ENCODE results near the gene ACAA1. TPM values are rescaled to one million over a fixed set of nuclear protein-coding genes. Genes with fewer than 3 reads are reported as not detected.

ACAA1 gene, protein sequence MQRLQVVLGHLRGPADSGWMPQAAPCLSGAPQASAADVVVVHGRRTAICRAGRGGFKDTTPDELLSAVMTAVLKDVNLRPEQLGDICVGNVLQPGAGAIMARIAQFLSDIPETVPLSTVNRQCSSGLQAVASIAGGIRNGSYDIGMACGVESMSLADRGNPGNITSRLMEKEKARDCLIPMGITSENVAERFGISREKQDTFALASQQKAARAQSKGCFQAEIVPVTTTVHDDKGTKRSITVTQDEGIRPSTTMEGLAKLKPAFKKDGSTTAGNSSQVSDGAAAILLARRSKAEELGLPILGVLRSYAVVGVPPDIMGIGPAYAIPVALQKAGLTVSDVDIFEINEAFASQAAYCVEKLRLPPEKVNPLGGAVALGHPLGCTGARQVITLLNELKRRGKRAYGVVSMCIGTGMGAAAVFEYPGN
- total RNA-seq (2014; rRNA removed; shearing (Covaris generic); ENCODE audit: low replicate concordance) = 23.4 and 34.4 TPM in 2 replicates

DNA sequence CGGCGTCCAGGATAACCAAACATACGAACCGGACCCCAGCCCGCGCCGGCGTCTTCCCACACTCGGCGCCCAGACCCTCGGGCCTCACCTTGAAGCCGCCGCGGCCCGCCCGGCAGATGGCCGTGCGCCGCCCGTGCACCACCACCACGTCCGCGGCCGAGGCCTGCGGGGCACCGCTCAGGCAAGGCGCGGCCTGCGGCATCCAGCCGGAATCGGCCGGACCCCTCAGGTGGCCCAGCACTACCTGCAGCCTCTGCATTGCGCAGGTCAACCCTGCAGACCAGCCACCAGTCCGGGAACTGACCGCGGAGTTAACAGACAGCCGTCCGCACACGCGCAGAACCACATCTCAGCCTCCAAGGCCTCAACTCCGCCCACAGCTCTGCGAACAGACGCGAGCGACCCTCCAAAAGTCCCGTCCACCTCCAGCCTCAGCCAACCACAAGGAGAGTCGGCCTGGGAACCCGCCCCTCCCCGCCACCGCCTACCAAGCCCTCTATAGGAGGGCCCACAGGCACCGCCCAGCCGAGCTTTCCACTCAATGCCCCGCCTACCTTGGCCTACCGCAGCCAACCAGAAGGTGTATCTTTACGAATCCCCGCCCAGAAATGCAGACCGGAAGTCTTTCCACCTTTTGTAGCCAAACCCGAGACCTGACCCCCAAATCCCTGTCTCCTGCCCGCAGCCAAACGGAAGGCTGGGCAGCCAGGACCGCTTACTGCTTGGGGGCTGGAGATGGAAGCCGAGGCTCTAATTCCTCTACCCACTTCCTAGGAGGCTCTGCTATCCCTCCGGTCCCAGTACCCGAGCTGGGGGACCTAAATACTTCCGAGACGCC, at the start of gene ACAA1:
ACAA1 (minus strand) TSS at position 351 of the 838 bp plus-strand sequence; CDS start at position 259, 92 bp downstream.
- Histone ChIP-seq H3K27ac (ENCODE audit: low read length) (peak within 1 kb of the TSS; percentile 35), H4K20me1 (ENCODE audit: insufficient read depth, low read depth, low read length) (peaks cover 10% of the 10 kb centered on the region; the same call in 1 of the 2 replicates), H3K9me3 (ENCODE audit: low read length) (no peaks in the 10 kb centered on the region), H3K4me1 (ENCODE audit: low read length) (peaks cover 35% of the 10 kb centered on the region), H3K9me2 (replicated peaks; ENCODE audit: insufficient read depth, low read length) (no peaks in the 10 kb centered on the region), H3K27me3 (ENCODE audit: low read length) (no peaks in the 10 kb centered on the region), H3K4me3 (ENCODE audit: low read length) (peak within 1 kb of the TSS; percentile 88), H3K9ac (ENCODE audit: low read length) (peak within 1 kb of the TSS; percentile 94), H3K36me3 (ENCODE audit: insufficient read depth, low read length) (peaks cover 30% of the 10 kb centered on the region), H3K4me2 (ENCODE audit: low read depth, low read length, poor library complexity, severe bottlenecking) (peak within 1 kb of the TSS; percentile 92), H2AFZ (ENCODE audit: low read length) (peak within 1 kb of the TSS; percentile 64; the same call in 1 of the 2 replicates), H3K79me2 (ENCODE audit: low read length) (peaks cover 42% of the 10 kb centered on the region)
- DNase-seq = peak; percentile 100

DNA sequence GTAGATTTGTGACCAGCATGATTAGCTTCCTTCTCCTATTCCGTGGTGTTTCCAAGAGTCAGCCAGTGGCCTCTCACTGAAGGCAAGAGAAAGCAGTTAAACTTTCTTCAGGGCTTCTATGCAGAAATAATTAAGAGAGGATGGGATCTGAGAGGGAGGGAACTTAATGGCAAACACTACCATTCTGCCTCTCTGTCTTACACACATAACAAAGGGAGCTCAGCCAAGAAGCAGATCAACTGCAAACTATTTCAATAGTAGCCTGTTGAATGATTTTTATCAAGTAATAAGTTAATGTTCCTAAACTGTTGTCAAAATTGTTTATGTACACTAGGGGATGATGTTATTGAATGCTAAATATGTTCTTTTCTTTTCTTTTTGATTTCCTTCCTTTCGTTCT, 40.3 kb upstream of the ACAA1 start:
- no peak overlapping the region for H3K27ac ChIP-seq (ENCODE audit: low read length)
- no peaks in the 10 kb centered on the region for H3K36me3 ChIP-seq (ENCODE audit: insufficient read depth, low read length)
- DNase-seq = no peak
- no peak overlapping the region for H3K4me2 ChIP-seq (ENCODE audit: low read depth, low read length, poor library complexity, severe bottlenecking)
- H4K20me1 ChIP-seq (ENCODE audit: insufficient read depth, low read depth, low read length) = peaks cover 7% of the 10 kb centered on the region
- no peak overlapping the region for H2AFZ ChIP-seq (ENCODE audit: low read length)
- no peak overlapping the region for H3K9ac ChIP-seq (ENCODE audit: low read length)
- no peaks in the 10 kb centered on the region for H3K9me3 ChIP-seq (ENCODE audit: low read length)
- H3K9me2 ChIP-seq (replicated peaks; ENCODE audit: insufficient read depth, low read length) = no peaks in the 10 kb centered on the region
- H3K4me1 ChIP-seq (ENCODE audit: low read length) = peaks cover 17% of the 10 kb centered on the region
- H3K27me3 ChIP-seq (ENCODE audit: low read length) = no peaks in the 10 kb centered on the region
- H3K4me3 ChIP-seq (ENCODE audit: low read length) = no peak overlapping the region
- H3K79me2 ChIP-seq (ENCODE audit: low read length) = peaks cover 98% of the 10 kb centered on the region

DNA sequence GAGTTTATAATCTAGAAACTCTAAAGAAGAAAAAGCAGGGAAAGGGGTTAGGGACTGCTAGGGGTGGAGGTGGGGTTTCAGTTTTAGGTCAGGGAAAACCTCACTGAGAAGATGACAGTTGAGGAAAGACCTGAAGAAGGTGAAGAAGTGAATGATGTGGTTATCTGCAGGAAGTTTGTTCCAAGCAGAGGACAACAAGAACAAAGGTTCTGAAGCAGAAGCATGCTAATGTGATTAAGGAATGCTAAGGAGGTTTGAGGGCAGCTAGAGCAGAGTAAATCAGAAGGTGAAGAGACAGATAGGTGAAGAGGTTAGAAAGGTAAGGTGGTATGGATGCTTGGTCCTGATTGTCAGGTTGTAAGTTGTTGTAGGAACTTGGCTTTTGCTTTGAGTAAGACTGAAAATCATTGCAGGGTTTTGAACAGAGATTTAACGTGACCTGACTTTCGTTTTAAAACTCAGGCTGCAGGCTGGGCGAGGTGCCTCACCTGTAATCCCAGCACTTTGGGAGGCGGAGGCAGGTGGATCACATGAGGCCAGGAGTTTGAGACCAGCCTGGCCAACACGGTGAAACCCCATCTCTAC, 37.0 kb upstream of the ACAA1 start:
- Histone ChIP-seq H3K4me3 (ENCODE audit: low read length) (no peak overlapping the region), H3K4me1 (ENCODE audit: low read length) (peaks cover 37% of the 10 kb centered on the region), H2AFZ (ENCODE audit: low read length) (no peak overlapping the region), H3K27me3 (ENCODE audit: low read length) (no peaks in the 10 kb centered on the region), H3K9me2 (replicated peaks; ENCODE audit: insufficient read depth, low read length) (no peaks in the 10 kb centered on the region), H3K36me3 (ENCODE audit: insufficient read depth, low read length) (no peaks in the 10 kb centered on the region), H3K27ac (ENCODE audit: low read length) (no peak overlapping the region; the same call in 1 of the 2 replicates), H3K79me2 (ENCODE audit: low read length) (peaks cover 98% of the 10 kb centered on the region), H4K20me1 (ENCODE audit: insufficient read depth, low read depth, low read length) (peaks cover 20% of the 10 kb centered on the region), H3K4me2 (ENCODE audit: low read depth, low read length, poor library complexity, severe bottlenecking) (peak overlapping the region; percentile 6), H3K9ac (ENCODE audit: low read length) (no peak overlapping the region), H3K9me3 (ENCODE audit: low read length) (no peaks in the 10 kb centered on the region)
- DNase-seq = no peak

DNA sequence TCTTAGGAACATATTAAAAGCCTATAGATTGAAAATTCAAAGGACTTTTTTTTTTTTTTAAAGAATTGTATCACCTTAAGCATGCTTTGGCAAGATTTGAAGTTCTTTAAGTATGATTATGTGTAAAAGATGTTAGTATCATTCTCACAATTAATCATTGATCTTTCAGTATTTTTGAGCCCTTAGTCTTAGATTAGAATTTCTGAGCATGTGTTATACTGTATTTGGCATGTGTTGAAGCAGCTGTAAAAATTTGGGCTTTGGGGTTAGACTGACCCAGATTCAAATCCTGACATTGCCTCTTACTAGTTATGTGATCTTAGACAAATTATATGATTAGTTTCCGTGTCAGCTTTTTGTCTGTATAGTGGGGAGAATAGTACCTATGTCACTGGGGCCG, 34.7 kb upstream of the ACAA1 start:
- Histone ChIP-seq H3K9me2 (replicated peaks; ENCODE audit: insufficient read depth, low read length) (no peaks in the 10 kb centered on the region), H3K36me3 (ENCODE audit: insufficient read depth, low read length) (peaks cover 4% of the 10 kb centered on the region; the same call in 1 of the 2 replicates), H3K9me3 (ENCODE audit: low read length) (no peaks in the 10 kb centered on the region), H3K27ac (ENCODE audit: low read length) (no peak overlapping the region), H3K79me2 (ENCODE audit: low read length) (peaks cover 99% of the 10 kb centered on the region), H2AFZ (ENCODE audit: low read length) (no peak overlapping the region), H3K4me2 (ENCODE audit: low read depth, low read length, poor library complexity, severe bottlenecking) (peak overlapping the region; percentile 7), H3K27me3 (ENCODE audit: low read length) (no peaks in the 10 kb centered on the region), H3K9ac (ENCODE audit: low read length) (no peak overlapping the region), H3K4me1 (ENCODE audit: low read length) (peaks cover 61% of the 10 kb centered on the region), H3K4me3 (ENCODE audit: low read length) (no peak overlapping the region), H4K20me1 (ENCODE audit: insufficient read depth, low read depth, low read length) (peaks cover 23% of the 10 kb centered on the region)
- no peak for DNase-seq

DNA sequence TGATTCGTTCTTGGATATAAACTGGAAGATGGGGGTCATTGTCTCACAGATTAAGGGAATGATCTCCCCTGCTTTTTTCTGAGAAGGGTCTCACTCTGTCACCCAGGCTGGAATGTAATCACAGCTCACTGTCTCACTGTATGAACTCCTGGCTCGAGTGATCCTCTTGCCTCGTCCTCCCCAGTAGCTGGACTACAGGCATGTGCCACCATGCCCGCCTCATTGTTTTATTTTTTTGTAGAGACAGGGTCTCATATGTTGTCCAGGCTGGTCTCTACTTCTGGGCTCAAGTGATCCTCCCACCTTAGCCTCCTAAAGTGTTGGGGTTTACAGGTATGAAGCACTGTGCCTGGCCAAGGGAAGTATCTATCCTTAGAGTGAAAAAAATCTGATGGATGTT, 33.8 kb upstream of the ACAA1 start:
- H3K9me3 ChIP-seq (ENCODE audit: low read length) = no peaks in the 10 kb centered on the region
- DNase-seq = no peak
- H3K9me2 ChIP-seq (replicated peaks; ENCODE audit: insufficient read depth, low read length) = no peaks in the 10 kb centered on the region
- peaks cover 61% of the 10 kb centered on the region for H3K4me1 ChIP-seq (ENCODE audit: low read length)
- no peaks in the 10 kb centered on the region for H3K27me3 ChIP-seq (ENCODE audit: low read length)
- H3K36me3 ChIP-seq (ENCODE audit: insufficient read depth, low read length) = peaks cover 4% of the 10 kb centered on the region; the same call in 1 of the 2 replicates
- no peak overlapping the region for H2AFZ ChIP-seq (ENCODE audit: low read length)
- H3K27ac ChIP-seq (ENCODE audit: low read length) = no peak overlapping the region
- H4K20me1 ChIP-seq (ENCODE audit: insufficient read depth, low read depth, low read length) = peaks cover 23% of the 10 kb centered on the region
- no peak overlapping the region for H3K4me3 ChIP-seq (ENCODE audit: low read length)
- no peak overlapping the region for H3K9ac ChIP-seq (ENCODE audit: low read length)
- H3K4me2 ChIP-seq (ENCODE audit: low read depth, low read length, poor library complexity, severe bottlenecking) = no peak overlapping the region
- peaks cover 99% of the 10 kb centered on the region for H3K79me2 ChIP-seq (ENCODE audit: low read length)

DNA sequence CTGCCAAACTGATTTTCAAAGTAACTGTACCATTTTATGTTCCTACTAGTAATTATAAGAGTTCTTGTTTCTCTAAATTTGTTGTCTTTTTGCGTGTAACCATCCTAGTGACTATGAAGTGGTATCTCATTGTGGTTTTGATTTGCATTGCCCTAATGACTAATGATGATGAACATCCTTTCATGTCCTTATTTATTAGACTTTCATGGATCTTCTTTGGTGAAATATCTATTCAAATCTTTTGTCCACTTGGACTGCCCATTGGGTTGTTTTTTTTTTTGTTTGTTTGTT, 32.0 kb upstream of the ACAA1 start:
- H4K20me1 ChIP-seq (ENCODE audit: insufficient read depth, low read depth, low read length) = peaks cover 23% of the 10 kb centered on the region
- no peak overlapping the region for H3K9ac ChIP-seq (ENCODE audit: low read length)
- H3K79me2 ChIP-seq (ENCODE audit: low read length) = peaks cover 85% of the 10 kb centered on the region
- DNase-seq = no peak
- H3K27ac ChIP-seq (ENCODE audit: low read length) = peak overlapping the region; percentile 41; the same call in 1 of the 2 replicates
- peaks cover 4% of the 10 kb centered on the region; the same call in 1 of the 2 replicates for H3K36me3 ChIP-seq (ENCODE audit: insufficient read depth, low read length)
- no peak overlapping the region for H3K4me2 ChIP-seq (ENCODE audit: low read depth, low read length, poor library complexity, severe bottlenecking)
- no peaks in the 10 kb centered on the region for H3K27me3 ChIP-seq (ENCODE audit: low read length)
- peaks cover 66% of the 10 kb centered on the region for H3K4me1 ChIP-seq (ENCODE audit: low read length)
- no peak overlapping the region for H2AFZ ChIP-seq (ENCODE audit: low read length)
- H3K9me2 ChIP-seq (replicated peaks; ENCODE audit: insufficient read depth, low read length) = no peaks in the 10 kb centered on the region
- H3K4me3 ChIP-seq (ENCODE audit: low read length) = no peak overlapping the region
- H3K9me3 ChIP-seq (ENCODE audit: low read length) = no peaks in the 10 kb centered on the region

DNA sequence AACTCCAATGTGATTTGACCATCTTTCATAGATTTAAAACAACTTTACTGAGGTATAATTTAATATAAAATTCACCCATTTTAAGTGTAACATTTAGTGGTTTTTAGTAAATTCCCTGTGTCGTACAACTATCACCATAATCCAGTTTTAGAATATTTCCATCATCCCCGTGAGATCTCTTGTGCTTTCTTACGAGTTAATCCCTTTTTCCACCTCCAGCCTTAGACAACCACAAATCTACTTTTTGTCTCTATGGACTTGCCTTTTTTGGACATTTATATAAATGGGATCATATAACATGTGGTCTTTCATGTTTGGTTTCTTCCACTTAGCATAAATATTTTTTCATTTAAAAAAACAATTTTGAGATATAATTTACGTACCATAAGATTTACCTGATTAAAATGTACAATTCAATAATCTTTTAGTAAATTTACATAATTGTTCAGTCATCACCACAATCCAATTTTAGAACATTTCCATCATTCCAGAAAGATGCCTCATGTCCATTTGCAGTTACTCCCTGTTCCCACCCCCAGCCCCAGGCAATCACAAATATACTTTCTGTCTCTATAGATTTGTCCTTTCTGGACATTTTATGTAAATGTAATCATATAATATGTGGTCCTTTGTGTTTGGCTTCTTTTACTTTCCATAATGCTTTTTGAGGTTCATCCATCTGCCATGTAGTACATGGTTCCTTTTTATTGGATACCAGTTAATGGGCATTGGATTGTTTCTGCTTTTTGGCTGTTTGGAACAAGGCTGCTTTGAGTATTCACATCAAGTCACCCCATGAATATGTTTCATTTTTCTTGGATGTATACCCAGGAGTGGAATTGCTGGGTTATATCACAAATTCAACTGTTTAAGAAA, 31.5 kb upstream of the ACAA1 start:
- DNase-seq = no peak
- Histone ChIP-seq H3K27ac (ENCODE audit: low read length) (peak overlapping the region; percentile 41; the same call in 1 of the 2 replicates), H3K36me3 (ENCODE audit: insufficient read depth, low read length) (peaks cover 4% of the 10 kb centered on the region; the same call in 1 of the 2 replicates), H3K4me1 (ENCODE audit: low read length) (peaks cover 67% of the 10 kb centered on the region), H3K4me3 (ENCODE audit: low read length) (peak overlapping the region; percentile 89; the same call in 1 of the 2 replicates), H3K4me2 (ENCODE audit: low read depth, low read length, poor library complexity, severe bottlenecking) (peak overlapping the region; percentile 68), H4K20me1 (ENCODE audit: insufficient read depth, low read depth, low read length) (peaks cover 23% of the 10 kb centered on the region), H3K9me3 (ENCODE audit: low read length) (no peaks in the 10 kb centered on the region), H3K9me2 (replicated peaks; ENCODE audit: insufficient read depth, low read length) (no peaks in the 10 kb centered on the region), H3K27me3 (ENCODE audit: low read length) (no peaks in the 10 kb centered on the region), H3K79me2 (ENCODE audit: low read length) (peaks cover 79% of the 10 kb centered on the region), H2AFZ (ENCODE audit: low read length) (no peak overlapping the region), H3K9ac (ENCODE audit: low read length) (no peak overlapping the region)
